HG02610 (cell line): ENCODE results near the gene DTX3L.

Experiments
- ATAC-seq: cut with Tn5 transposase; IDR thresholded peaks from one replicate; pipeline ENCODE4 v1.9.1; 2021; ENCODE audit warnings: mild to moderate bottlenecking, moderate library complexity; ENCODE audit not compliant: unreplicated experiment

The DTX3L gene

DNA sequence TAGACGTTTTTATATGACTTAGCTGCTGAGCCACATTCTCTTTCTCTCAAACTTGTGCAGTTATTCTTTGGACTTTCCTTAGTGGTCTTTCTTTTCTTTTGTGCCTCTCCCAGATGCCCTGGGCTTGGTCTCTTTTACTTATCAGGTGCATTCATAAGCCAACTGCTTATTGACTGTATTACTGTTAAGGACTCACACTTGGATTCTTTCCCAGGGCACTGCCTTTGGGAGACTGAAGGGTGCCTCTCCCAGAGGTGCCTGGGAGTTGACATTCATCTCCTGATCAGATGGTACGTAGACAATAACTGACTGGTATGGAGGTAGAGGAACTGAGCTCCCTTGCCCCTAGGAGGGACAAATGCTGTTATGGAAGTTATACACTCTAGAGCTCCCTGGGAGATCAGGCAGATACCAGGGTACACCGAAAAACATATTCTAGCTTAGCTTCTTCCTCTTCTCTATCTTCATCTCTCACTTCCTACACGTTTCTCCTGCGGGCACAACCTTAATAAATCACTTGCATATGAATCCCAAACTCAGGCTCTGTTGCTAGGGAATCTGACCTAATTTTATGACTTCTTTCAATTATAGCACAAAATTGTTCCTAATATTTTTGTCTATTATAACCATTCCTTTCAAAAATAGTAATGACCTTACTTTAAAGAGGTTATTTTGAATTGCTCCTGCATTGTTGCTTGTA, 38.0 kb downstream of the DTX3L start:
- ATAC-seq: no peak

DNA sequence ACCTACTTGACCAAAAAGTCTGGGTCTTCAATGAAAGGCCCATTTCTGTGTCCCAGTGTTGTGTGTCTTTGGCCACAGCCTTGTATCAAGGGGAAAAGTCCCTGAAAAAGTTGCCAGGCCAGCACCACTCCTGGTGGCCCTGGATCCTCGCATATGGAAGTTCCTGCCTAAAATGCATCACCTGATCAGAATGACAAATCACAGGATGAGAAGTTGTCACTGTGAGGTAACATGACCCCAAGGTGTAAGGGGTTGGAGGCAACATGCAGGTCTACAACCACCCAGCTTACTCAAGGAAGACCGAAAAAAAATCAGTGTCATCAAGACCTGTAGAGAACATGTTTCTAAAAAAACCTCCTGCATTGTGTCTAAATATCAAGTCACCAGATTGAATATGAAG, 38.9 kb downstream of the DTX3L start:
- no peak for ATAC-seq

DNA sequence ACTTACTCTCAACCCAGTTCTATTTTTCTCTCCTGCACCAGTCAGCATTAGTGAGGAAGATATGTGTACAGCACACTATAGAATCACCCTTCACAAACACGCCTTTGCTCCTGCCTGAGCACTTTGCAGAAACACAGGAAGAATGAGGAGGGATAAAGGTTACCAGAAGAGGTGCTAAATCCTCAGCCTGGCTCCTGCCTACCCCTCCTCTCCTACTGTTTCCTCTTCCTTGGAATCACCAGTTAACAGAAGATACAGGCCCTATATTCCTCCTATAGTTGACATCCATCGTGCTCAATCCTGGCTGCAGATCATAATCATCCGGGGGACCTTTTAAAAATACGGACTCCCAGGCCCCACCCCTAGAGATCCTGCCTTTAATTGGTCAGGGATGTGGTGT, 42.2 kb downstream of the DTX3L start:
- no peak for ATAC-seq

DNA sequence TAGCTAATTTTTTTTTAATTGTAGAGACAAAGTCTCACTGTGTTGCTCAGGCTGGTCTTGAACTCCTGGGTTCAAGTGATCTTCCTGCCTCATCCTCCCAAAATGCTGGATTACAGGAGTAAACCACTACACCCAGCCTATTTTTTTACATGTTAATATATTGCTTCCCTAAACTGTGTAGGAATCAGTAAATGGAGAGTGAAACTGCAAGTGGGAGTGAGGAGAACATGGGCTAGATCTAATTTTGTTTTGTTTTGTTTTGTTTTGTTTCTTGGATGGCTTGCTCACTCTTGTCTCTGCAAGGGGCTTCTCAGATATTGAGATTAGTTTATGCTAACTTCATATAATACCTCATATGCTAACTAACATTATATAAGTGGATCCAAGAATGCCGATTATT, 44.8 kb downstream of the DTX3L start:
- no peak for ATAC-seq

DNA sequence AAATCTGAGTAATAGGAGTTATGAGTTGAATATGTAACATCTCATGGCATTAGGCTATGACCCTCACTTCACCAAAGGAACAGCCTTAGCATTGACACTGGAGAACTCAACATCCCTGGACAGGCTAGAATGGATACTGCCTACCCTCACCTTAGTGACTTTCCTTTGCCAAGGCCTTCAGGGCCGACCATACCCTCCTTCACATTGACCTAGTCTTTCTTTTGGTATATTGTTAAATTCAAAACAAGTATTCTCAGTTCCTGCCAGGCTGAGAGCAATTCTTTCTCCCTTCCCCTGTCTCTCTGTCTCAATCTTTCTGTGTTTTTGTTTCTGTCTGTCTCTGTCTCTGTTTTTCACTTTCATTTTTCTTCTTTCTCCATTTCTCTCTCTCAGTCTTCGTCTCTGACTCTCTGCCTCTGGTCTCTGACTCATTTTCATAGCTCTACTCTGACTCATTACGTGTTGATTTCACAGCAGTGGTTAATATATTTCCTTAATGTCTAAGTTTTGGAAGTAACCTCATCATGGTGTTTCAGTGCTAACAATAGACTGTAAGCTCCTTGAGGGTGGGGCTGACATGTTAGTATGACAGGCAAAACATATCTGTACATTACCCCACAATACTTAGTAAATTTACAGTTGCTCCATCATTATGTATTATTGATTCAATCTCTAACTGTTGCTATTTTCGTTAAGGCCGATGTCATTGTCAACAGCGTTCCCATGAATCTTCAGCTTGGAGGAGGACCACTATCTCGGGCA, 45.8 kb downstream of the DTX3L start:
- peak; percentile 96 for ATAC-seq

DNA sequence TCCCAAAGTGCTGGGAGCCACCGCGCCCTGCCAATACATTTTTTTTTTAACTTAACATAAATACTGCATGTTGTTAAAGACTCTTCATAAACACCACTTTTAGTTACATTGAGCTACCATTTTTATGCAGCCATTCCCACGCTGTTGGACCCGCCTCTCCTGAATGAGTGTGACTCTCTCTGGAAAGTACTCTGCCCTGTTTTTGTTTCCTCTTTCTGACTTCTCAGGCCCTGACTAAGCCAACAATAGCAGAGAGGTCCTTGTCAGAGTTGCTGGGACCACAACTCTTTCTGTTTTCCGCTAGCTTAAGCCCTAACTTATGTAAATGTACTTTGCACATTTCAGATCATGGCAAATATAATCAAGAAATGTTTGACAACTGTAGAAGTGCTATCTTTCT, 48.6 kb downstream of the DTX3L start:
- ATAC-seq: peak; percentile 40

DNA sequence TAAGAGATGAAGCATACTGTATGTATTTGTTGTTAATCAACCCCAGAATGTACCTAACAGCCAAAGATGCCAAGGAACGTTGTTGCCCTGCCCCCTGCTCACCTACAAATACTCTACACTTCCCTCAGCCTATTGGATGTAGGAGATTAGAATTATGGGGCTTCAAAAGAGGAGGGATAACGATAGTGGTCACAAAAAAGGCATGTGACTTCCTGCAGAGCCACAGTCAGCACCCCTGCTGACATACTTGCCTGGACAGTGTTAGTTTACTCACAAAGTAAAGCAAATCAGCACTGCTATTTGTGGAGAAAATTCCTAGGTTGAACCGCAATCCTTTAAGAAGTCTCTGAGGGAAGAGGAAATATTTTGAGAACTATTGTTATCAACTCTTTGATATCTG, 51.2 kb downstream of the DTX3L start:
- ATAC-seq: no peak

DNA sequence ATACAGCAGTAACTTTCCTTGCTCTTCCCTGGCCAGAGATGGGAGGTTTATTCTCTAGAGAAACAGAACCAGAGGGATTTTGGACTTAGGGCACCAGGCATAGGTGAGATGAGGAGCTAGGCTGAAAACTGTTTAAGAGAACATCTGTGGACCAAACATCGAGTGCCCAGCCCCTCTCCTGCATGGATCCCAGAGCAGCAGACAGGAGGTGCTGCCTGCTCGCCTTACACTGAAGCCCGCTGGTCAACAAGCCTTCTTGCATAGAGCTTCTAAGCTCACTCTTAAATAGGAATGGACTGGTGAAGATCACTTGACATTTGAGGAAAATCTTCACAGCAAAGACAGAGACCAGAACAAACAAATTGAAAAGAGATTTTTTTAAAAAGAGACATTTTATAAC, 54.5 kb downstream of the DTX3L start:
- no peak for ATAC-seq

DNA sequence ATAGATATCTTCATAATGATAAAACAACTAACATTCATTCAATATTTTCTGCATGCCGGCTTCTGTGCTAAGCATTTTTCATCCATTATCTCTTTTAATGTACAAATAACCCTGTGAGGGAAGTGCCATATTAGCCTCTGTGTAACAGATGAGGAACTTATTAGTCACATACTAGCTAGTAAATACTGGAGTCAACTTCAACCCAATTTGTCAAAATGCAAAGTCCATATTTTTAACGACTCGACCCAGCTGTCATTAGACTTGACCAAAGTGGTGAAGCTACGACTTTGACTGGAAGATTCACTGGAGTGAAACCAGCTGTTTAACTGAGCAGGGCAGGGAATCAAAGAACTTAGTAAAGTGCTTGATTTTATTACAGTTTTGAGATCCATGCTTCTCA, 54.9 kb downstream of the DTX3L start:
- ATAC-seq: no peak

DNA sequence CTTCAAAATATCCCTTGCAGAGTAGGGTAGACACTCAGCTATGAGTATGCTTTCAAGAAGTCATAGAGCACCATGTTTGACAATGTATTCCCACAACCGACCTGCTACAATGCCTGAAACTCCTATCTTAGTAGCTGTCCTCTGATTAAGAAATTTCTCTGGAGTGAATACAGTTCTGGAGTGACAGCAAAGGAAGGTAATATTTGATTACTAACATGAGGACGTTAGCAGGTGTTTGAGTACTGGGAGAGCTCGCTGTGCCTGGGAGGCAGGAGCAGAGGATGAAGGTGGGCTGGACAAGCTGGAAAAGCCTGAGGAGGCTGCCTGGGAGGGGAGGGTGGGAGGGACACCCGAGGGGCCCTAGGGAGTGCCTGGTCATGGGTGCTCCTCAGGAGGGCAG, 56.3 kb downstream of the DTX3L start:
- ATAC-seq: no peak

DNA sequence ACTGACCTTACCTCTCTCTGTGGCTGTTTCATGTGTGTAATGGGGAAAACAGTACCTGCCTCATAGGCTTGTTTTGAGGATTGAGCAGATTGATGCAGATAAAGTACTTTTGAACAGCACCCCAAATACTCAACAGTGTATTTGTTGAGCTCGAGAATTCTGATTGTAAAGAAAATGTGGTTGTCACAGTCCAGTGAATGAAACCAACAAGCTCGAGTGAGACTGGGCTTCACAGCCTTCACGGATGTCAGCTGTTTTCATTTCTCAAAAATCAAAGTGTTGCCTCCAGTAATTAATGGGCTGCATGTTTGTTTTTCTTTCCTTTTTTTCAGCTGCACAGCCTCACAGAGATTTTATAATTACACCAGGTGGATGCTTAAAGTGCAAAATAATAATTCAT, 57.0 kb downstream of the DTX3L start:
- ATAC-seq: peak; percentile 43

DNA sequence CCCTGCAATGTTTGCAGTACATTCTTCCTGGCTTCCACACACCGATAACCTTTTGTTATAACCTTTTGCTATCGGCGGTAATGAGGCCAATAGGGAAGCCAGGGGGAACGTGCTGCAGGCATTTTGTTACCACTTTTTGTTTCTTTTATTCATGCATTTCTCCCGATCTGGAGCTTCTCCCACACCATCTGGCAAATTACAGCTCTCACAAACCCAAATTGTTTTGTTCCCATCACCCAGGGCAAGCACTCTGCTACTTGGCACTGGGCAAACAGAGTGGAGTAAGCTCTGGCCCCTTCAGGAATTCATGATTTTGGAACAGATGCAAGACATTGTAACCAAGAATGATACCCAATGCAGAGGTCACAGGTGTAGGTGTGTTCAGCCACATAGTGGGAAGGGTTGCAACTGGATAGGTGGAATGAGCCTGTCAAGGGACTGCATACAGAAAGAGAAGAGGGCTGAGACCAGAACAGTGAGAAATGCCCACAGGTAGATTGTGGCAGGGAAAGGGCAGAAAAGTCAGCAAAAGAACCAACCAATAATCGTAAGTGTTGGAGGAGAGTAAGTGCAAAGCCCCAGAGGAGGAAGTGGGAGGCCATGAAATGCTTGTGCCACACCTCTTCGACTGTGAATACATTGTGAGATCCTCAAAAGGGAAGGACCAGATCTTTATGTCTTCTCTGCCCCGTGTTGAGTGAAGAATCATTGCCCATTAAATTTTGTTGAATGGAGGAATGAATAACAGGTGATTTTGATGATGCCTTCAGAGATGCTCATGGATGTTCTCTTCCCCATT, 59.1 kb downstream of the DTX3L start:
- ATAC-seq: no peak
